Bone marrow (tissue), 2 donors: ENCODE results near the gene CCDC9B.

Experiments
- DNase-seq, 2 donors: peaks; one replicate each; lab custom pipeline; 2025; lab: John Stamatoyannopoulos, UW

The CCDC9B gene

GRCh38 chr15:40331026-40331425 lies 9.7 kb downstream of the CCDC9B start:
- DNase-seq = no peak

DNA sequence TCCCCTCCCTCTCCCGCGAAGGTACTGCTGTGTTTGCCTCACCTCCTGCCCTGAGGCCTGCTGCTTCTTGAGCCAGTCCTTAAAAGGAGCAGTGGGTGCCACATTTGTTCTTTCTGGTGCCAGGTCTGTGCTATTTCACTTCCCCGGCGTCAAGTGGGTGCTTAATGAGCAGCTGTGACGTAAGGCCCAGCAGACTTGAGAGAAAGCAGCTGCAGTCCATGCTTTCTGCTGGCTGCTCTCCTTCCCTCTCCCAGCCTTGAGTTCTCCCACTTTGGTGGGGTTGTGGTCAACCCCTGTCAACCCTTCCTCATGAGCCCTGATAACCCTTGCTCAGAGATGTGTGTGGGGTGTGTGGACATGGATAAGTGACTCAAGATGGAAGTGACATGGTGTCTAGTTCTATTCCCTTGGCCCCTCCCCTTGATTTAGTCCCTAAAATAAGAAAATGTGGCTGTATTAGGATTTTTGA lies 10.3 kb downstream of the CCDC9B start:
- no peak for DNase-seq

DNA sequence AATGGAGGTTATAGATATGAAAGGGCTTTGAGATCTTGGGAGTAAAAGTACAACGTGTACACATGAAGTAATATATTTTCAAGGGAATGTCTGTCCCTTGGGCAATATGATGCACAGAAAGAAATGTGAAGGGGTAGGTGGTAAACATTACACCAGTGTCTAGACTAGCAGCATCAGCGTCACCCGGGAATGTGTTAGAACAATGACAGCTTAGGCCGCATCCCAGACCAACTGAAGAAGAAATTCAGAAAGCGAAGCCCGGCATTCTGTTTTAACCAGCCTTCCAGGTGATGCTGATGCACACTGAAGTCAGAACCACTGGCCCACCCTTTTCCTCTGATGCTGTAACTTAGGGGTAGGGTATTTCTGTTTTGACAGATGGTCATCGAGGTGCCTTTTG lies 10.9 kb downstream of the CCDC9B start:
- DNase-seq = no peak

GRCh38 chr15:40328751-40329150 lies 12.0 kb downstream of the CCDC9B start:
- DNase-seq = no peak

DNA sequence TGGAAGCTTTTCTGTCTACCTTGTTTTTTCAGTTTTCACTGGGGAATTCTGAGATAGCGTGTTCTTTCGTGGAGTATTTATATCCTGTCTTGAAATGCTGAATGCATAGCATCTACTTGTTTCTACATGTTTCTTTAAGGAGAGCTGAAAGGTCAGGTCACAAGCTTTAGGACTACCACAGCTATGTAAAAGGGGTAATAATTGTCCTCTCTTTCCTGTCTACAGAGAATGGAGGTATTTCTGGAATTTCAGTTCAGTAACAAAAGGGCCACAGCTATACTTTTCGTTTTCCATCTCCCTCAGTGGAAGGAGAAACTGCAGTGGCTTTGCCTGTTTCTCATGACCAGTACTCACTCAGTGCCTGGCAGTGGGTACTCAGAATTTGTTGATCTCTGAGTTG lies 12.6 kb downstream of the CCDC9B start:
- DNase-seq = no peak

DNA sequence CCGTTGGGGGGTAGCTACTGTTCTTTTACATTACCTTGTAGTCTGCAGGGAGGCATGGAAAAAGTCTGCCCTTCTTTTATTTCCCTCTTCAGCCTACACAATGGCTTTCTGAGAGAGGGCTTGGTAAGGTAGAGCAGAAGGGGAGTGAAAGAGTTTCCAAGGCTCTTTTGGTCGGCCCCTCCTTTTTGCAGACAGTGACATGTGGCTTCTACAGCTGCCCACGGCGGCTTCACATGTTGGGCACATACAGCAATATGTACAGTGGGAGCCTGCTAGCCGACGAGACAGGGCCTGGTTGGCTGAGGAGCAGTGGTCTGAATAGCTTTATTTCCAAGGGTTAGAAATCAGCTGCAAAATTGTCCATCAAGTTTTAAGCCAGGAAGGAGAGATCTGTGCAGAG lies 13.3 kb downstream of the CCDC9B start:
- DNase-seq = no peak

GRCh38 chr15:40325700-40326099 lies 15.0 kb downstream of the CCDC9B start:
- no peak for DNase-seq

GRCh38 chr15:40325188-40325587 lies 15.6 kb downstream of the CCDC9B start:
- DNase-seq = no peak

GRCh38 chr15:40323953-40324937 lies 16.5 kb downstream of the CCDC9B start:
- no peak for DNase-seq

- DNase-seq = peak; percentile 57 to 98
These were observed 17.3 kb downstream of the CCDC9B start, which contains the start of gene INAFM2 for GRCh38 chr15:40323239-40323952. INAFM2 (plus strand) TSS chr15:40323692; CDS start chr15:40324056, 364 bp downstream.

- DNase-seq = no peak
These were observed 18.1 kb downstream of the CCDC9B start for GRCh38 chr15:40322531-40323238.

DNA sequence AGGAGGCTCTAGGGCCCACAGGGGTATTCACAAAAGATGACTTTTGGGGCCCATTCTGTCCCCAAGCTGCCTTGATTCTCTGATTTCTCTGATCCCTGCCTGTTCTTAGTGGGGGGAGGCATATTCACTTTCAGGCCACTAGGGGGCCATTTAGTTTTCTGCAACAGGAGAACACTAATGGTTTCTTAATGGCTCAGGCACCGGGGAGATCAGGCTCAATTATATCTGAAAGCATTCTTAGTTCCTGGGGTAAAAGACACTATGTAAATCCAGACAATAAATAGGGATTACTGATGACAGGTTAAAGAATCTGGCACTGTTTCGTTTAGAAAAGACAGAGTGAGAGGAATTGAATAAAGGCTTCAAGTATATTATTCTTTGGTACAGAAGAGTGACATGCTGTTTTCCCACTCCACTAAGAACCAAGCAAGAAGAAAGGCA lies 19.8 kb downstream of the CCDC9B start:
- DNase-seq = peak in 1 of 2 donors; percentile 81

DNA sequence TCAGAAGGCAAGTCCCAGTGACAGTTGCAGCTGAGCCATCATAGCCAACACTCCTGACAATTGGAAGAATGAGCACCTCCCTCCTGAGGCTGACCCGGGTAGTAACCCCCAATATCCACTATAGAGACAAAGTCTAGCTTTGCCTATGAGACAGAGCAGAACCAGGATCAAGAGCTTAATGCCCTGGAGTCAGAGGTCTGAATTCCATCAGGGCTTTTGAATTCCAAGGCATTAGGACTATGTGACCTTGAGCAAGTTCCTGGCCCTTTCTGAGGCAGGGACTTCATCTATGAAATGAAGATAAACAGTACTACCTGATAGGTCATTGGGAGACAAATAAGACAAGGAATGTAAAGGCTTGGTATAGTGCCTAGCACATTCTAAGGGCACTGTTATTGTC lies 20.3 kb downstream of the CCDC9B start:
- no peak for DNase-seq

DNA sequence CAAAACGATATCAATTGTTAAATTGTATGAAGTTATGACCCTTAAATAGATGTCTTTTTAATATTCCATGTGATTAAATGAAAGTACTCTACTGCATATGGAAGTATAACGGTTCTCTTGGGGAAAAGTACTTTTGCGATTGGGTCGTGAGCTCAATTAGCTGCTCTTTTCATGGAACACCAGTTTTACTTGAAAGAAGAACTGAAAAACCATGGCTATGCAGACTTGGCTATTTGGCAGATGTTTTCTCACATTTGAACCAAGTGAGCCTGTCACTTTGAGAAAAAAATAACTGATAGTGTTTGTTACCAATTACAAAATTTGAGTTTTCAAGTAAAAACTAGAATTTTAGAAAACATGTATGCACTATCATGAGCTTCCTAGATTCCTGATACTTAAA lies 23.2 kb downstream of the CCDC9B start:
- no peak for DNase-seq

DNA sequence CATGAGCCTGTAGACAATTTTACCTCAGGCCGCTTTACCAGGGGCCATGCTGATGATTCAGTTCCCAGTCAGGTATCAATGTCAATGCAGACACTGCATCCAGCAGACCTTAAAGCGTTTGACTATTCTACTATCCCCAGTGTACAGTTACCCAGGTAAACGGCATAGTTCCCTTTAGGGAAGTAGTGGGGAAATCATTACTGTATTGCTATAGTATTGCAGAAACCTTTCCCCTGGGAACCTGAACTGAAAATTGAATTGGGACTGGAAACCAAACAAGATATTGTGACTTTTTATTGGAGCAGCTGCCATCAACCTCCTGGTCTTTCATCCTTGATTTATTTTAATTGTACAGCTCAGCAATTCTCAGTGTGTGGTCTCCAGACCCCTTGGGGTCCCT lies 23.8 kb downstream of the CCDC9B start:
- no peak for DNase-seq

GRCh38 chr15:40314723-40315276 lies 25.9 kb downstream of the CCDC9B start:
- no peak for DNase-seq

DNA sequence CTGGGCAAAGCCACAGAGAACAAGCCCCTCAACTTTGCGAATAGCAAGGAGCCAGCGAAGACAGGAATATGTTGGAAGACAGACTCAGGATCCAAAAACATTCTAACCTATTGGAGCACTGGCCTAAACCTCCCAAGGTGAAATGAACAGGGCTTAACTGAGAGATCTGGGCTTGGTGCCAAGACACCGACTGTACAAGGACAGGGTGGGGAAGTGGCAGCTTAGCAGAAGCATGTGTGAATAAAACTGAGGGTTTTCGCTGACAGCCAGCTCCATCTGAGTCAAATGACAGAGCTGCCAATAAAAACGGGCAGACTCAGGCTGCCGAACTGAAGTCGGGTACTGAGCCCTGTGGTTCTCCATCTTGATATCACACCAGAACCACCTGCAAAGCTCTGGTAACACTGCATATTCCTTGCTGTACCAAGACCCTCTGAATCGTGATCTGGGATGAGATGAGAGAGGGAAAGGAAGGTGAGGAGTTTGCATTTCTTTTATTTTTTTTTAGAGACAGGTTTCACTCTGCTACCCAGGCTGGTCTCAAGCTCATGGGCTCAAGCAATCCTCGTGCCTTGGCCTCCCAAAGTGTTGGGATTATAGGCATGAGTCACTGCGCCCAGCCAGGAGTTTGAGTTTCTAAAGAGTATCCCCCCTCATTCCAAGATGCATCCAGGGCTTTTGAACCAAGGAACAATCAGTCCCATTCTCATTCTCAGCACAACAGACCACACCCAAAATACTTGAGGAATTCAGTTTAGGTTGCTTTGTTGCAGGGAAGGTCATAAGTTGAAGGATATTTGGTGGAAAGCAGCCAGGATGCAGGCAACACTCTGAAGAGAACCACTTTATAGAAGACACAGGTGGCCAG lies 27.0 kb downstream of the CCDC9B start:
- peak in 1 of 2 donors; percentile 85 for DNase-seq

DNA sequence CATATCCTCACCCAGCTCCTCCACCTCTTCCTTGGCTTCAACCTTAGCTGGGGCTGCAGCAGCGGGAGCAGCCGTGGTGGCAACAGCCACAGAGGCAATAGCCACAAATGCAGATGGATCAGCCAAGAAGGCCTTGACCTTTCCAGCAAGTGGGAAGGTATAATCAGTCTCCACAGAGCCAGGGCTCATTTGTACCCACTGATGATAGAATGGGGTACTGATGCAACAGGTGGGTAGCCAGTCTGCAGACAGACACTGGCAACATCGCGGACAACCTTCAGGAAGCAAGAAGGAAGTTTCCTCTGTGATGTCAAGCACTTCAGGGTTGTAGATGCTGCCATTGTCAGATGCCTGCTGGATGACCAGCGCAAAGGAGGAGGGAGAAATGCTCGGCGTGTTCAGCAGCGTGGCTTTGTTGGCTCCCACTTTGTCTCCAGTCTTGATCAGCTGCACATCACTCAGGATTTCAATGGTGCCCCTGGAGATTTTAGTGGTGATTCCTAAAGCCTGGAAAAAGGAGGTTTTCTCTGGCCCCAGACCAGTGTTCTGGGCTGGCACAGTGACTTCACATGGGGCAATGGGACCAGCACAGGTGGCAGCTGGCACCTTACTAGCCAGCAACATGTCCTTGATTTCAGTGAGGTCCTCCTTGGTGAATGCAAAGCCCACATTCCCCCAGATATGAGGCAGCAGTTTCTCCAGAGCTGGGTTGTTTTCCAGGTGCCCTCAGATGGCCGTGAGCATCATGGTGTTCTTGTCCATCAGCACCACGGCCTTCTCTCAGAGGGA lies 28.2 kb downstream of the CCDC9B start:
- no peak for DNase-seq

GRCh38 chr15:40310993-40311392 lies 29.7 kb downstream of the CCDC9B start:
- no peak for DNase-seq
